HCT116 (cell line): Measurements from ENCODE around the gene IFNA14. TPM values are rescaled to one million over a fixed set of nuclear protein-coding genes. Genes with fewer than 3 reads are reported as not detected.

Experiments used
- ATAC-seq: fragments of 200-7000 bp; cut with Tn5 transposase; 2 replicates; pipeline ENCODE4 v1.9.1; 2020; ENCODE audit warnings: mild to moderate bottlenecking, moderate library complexity
- BruUV-seq: library from RNA; stranded (reverse); fragments of 400-500 nt; replicated peaks from 2 replicates; lab custom pipeline; 2021; lab: Mats Ljungman, UMichigan
- CTCF ChIA-PET: fragments of 300-600 bp; sonication (Branson Sonifier 250); formaldehyde crosslinking; loops from one replicate; lab custom pipeline; 2021; ENCODE audit warnings: antibody characterized with exemption; lab: Charles Lee
- POLR2A ChIA-PET: fragments of 300-600, 350-600 bp; sonication (Branson Sonifier 250); formaldehyde crosslinking; loops from one replicate; lab custom pipeline; 2021; ENCODE audit warnings: antibody characterized with exemption; lab: Charles Lee
- RAD21 ChIA-PET, 2 experiments: fragments of 300-600 bp; sonication (Branson Sonifier 250); formaldehyde crosslinking; loops; one replicate each; lab custom pipeline; 2023; ENCODE audit warnings: low total read pairs in 2 of 2; ENCODE audit not compliant: uncharacterized antibody in 2 of 2, unreplicated experiment in 2 of 2, low non-redundant PET in 1 of 2; lab: Charles Lee
- DNase-seq: peaks from one replicate; pipeline ENCODE4 v3.0.0-alpha.2; 2010; ENCODE audit warnings: low read depth, low spot score
- H2AFZ ChIP-seq: fragments of 200-600 bp; shearing (Covaris generic), sonication (generic); 2 replicates; pipeline ENCODE4 v1.6.1; 2017; ENCODE audit warnings: low read depth, mixed run types, mixed read lengths, antibody characterized with exemption, low read length; ENCODE audit not compliant: poor library complexity, severe bottlenecking
- H3K27ac ChIP-seq: 2 replicates; pipeline ENCODE4 v1.5.1; 2012; ENCODE audit warnings: low read depth, low read length
- H3K27me3 ChIP-seq: fragments of 200-600 bp; sonication (generic); 2 replicates; pipeline ENCODE4 v1.6.1; 2016; ENCODE audit warnings: mixed run types, low read length, mixed read lengths; ENCODE audit not compliant: insufficient read depth
- H3K36me3 ChIP-seq, 2 experiments: fragments of 200-500 bp in 1 of 2; fragments of 200-600 bp in 1 of 2; sonication (Bioruptor generic) in 1 of 2; sonication (generic) in 1 of 2; 2 replicates each; pipeline versions ENCODE4 v1.5.1 to v1.6.1; 2014 to 2016; ENCODE audit warnings: low read length in 2 of 2, inconsistent platforms in 1 of 2, mixed read lengths in 1 of 2, mixed run types in 1 of 2; ENCODE audit not compliant: insufficient read depth in 2 of 2, control insufficient read depth in 1 of 2
- H3K4me1 ChIP-seq, 2 experiments: fragments of 200-600 bp in 1 of 2; sonication (generic) in 1 of 2; 2 replicates each; pipeline versions ENCODE4 v1.5.1 to v1.6.1; 2012 to 2017; ENCODE audit warnings: low read length in 2 of 2, inconsistent platforms in 1 of 2, mild to moderate bottlenecking in 1 of 2, mixed read lengths in 1 of 2, mixed run types in 1 of 2, moderate library complexity in 1 of 2; ENCODE audit not compliant: insufficient read depth in 2 of 2, control insufficient read depth in 1 of 2
- H3K4me2 ChIP-seq: fragments of 200-600 bp; sonication (generic); 2 replicates; pipeline ENCODE4 v1.6.1; 2017; ENCODE audit warnings: mixed run types, low read length, mixed read lengths
- H3K4me3 ChIP-seq, 2 experiments: fragments of 200-600 bp in 1 of 2; sonication (generic) in 1 of 2; replicated peaks in 1 of 2; 2 replicates each; pipeline ENCODE4 v1.5.1; 2011 to 2016; ENCODE audit warnings: low read length in 2 of 2, control low read depth in 1 of 2, low read depth in 1 of 2, mild to moderate bottlenecking in 1 of 2, mixed read lengths in 1 of 2, mixed run types in 1 of 2
- H3K79me2 ChIP-seq: fragments of 200-600 bp; sonication (generic); 2 replicates; pipeline ENCODE4 v1.6.1; 2017; ENCODE audit warnings: mild to moderate bottlenecking, mixed run types, low read length, moderate library complexity, mixed read lengths; ENCODE audit not compliant: insufficient read depth
- H3K9ac ChIP-seq: fragments of 200-600 bp; sonication (generic); 2 replicates; pipeline ENCODE4 v1.6.1; 2016; ENCODE audit warnings: low read length, mixed read lengths
- H3K9me2 ChIP-seq: fragments of 200-600 bp; sonication (generic), shearing (Covaris generic); 2 replicates; pipeline ENCODE4 v1.6.1; 2017; ENCODE audit warnings: mixed run types, mild to moderate bottlenecking, moderate library complexity; ENCODE audit not compliant: insufficient read depth
- H3K9me3 ChIP-seq, 2 experiments: fragments of 200-500 bp in 1 of 2; fragments of 200-600 bp in 1 of 2; sonication (Bioruptor generic) in 1 of 2; sonication (generic) in 1 of 2; 2 replicates each; pipeline ENCODE4 v1.6.1; 2014 to 2017; ENCODE audit warnings: low read length in 2 of 2, mixed read lengths in 2 of 2, inconsistent platforms in 1 of 2, low read depth in 1 of 2, mild to moderate bottlenecking in 1 of 2, mixed run types in 1 of 2, moderate library complexity in 1 of 2; ENCODE audit not compliant: control insufficient read depth in 1 of 2, insufficient read depth in 1 of 2
- H4K20me1 ChIP-seq: fragments of 200-600 bp; sonication (generic), shearing (Covaris generic); 2 replicates; pipeline ENCODE4 v1.6.1; 2017; ENCODE audit warnings: mixed run types, mild to moderate bottlenecking, moderate library complexity; ENCODE audit not compliant: insufficient read depth
- RAD21 ChIP-seq: IDR thresholded peaks from 2 replicates; pipeline ENCODE4 v1.6.1; 2012; ENCODE audit warnings: low read depth, mild to moderate bottlenecking
- SIN3A ChIP-seq: IDR thresholded peaks from 2 replicates; pipeline ENCODE4 v1.6.1; 2012; ENCODE audit warnings: low read depth
- ZFX ChIP-seq: fragments of 450-650 bp; IDR thresholded peaks from 2 replicates; pipeline ENCODE4 v1.6.1; 2017
- intact Hi-C: fragments of 100-400 bp; cut with micrococcal nuclease; formaldehyde crosslinking; loops from 2 replicates; pipeline ENCODE4 v1.10.0; 2022
- total RNA-seq: library from RNA; stranded (reverse); gene quantifications from one replicate; pipeline ENCODE4 v1.2.1, GENCODE V29; 2021; ENCODE audit not compliant: unreplicated experiment
- TF ChIP-seq, protein P1 (sequence below): IDR thresholded peaks from 2 replicates; pipeline ENCODE4 v1.6.1; 2012; ENCODE audit warnings: low read depth
- TF ChIP-seq, protein P2 (sequence below): IDR thresholded peaks from 2 replicates; pipeline ENCODE4 v1.6.1; 2012
- TF ChIP-seq, protein P3 (sequence below): IDR thresholded peaks from 2 replicates; pipeline ENCODE4 v1.6.1; 2011; ENCODE audit warnings: mild to moderate bottlenecking, low read length, moderate library complexity; ENCODE audit not compliant: insufficient replicate concordance; ENCODE audit errors: extremely low read depth
- TF ChIP-seq, protein P4 (sequence below), 3 experiments: fragments of 200-600 bp in 1 of 3; sonication (generic) in 1 of 3; IDR thresholded peaks in 2 of 3; conservative IDR thresholded peaks in 1 of 3; 2 replicates each; pipeline ENCODE4 v1.5.1; 2012 to 2017; ENCODE audit warnings: low read depth in 2 of 3, low read length in 2 of 3, antibody characterized with exemption in 1 of 3, borderline replicate concordance in 1 of 3, control low read depth in 1 of 3, mild to moderate bottlenecking in 1 of 3, mixed read lengths in 1 of 3, mixed run types in 1 of 3, moderate library complexity in 1 of 3; ENCODE audit not compliant: insufficient read depth in 1 of 3

Gene IFNA14
- total RNA-seq, 1 experiment from 2014 or later: not detected

DNA sequence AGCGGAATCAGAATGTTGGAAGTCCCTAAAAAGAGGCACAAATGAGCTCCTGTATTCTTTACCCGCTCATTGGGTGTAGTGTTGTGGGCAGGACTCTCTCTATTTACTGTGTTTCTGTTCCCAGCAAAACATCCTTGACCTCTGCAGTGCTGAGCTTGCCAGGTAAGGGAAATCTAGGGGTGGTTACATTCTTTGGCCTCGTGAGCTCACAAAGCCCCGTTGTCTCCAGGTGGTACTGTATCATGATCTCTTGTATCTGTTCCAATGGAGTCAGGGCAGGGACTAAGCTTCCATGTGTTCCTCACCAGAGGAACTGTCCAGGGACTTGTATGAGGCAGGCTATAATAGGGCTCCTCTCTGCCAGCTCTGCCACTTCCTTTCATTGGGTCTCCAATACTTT lies 11.8 kb upstream of the IFNA14 start (continued):
- TF ChIP-seq, protein P1, sequence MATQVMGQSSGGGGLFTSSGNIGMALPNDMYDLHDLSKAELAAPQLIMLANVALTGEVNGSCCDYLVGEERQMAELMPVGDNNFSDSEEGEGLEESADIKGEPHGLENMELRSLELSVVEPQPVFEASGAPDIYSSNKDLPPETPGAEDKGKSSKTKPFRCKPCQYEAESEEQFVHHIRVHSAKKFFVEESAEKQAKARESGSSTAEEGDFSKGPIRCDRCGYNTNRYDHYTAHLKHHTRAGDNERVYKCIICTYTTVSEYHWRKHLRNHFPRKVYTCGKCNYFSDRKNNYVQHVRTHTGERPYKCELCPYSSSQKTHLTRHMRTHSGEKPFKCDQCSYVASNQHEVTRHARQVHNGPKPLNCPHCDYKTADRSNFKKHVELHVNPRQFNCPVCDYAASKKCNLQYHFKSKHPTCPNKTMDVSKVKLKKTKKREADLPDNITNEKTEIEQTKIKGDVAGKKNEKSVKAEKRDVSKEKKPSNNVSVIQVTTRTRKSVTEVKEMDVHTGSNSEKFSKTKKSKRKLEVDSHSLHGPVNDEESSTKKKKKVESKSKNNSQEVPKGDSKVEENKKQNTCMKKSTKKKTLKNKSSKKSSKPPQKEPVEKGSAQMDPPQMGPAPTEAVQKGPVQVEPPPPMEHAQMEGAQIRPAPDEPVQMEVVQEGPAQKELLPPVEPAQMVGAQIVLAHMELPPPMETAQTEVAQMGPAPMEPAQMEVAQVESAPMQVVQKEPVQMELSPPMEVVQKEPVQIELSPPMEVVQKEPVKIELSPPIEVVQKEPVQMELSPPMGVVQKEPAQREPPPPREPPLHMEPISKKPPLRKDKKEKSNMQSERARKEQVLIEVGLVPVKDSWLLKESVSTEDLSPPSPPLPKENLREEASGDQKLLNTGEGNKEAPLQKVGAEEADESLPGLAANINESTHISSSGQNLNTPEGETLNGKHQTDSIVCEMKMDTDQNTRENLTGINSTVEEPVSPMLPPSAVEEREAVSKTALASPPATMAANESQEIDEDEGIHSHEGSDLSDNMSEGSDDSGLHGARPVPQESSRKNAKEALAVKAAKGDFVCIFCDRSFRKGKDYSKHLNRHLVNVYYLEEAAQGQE: no peak
- TF ChIP-seq SIN3A: no peak
- TF ChIP-seq, all 23 proteins: peak for 0

DNA sequence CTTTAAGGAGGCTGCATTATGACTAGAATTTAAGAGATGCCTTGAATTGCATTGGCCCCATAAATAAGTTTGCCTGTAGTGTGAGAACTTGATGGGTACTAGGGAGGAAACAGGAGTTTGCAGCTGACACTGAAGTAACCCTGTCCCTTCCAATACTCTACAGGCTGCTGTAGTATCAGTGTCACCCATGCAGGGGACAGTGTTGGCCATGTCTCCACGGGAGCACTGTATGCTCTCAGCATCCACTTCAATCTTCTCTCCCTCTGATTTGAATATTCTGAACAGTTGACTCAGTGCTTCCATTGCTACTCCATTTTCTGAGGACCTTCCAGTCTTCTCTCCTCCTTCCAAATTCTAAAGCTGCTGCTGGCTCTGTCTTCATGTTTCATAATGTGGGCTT lies 11.4 kb upstream of the IFNA14 start:
- ATAC-seq (peak; percentile 46; the same call in 1 of the 2 replicates), DNase-seq (no peak)
- intact Hi-C loops: loop anchor here (5.0 kb wide), 1 partner anchor 256 kb away; no protein-coding TSS in a partner anchor
- Histone ChIP-seq H2AFZ (no peak overlapping the region), H3K9me3 (no peaks in the 10 kb centered on the region), H4K20me1 (no peaks in the 10 kb centered on the region), H3K79me2 (no peaks in the 10 kb centered on the region), H3K9me2 (no peaks in the 10 kb centered on the region), H3K27me3 (no peaks in the 10 kb centered on the region), H3K36me3 (no peaks in the 10 kb centered on the region), H3K4me1 (peaks cover 0 to 4% of the 10 kb centered on the region in 2 experiments; a peak in 1 of 4 replicates), H3K9ac (no peak overlapping the region), H3K4me3 (no peak overlapping the region), H3K27ac (no peak overlapping the region), H3K4me2 (no peak overlapping the region)
- ChIA-PET RAD21 (interaction anchor here in 1 of 2 experiments (1.2 kb wide), 1 partner anchor 204 kb away, joined by 4 read pairs; no protein-coding TSS in a partner anchor), CTCF (interaction anchor here (1.1 to 2.9 kb wide), 5 partner anchors 67 to 202 kb away, joined by 3 to 21 read pairs (median 16); no protein-coding TSS in a partner anchor), POLR2A (no interaction called here)
- TF ChIP-seq RAD21 (0 out of 2 replicates have a peak, but pooled peaks have one; percentile 6), SIN3A (no peak), ZFX (no peak)
- TF ChIP-seq, protein P2, sequence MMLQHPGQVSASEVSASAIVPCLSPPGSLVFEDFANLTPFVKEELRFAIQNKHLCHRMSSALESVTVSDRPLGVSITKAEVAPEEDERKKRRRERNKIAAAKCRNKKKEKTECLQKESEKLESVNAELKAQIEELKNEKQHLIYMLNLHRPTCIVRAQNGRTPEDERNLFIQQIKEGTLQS: no peak
- TF ChIP-seq, protein P3, sequence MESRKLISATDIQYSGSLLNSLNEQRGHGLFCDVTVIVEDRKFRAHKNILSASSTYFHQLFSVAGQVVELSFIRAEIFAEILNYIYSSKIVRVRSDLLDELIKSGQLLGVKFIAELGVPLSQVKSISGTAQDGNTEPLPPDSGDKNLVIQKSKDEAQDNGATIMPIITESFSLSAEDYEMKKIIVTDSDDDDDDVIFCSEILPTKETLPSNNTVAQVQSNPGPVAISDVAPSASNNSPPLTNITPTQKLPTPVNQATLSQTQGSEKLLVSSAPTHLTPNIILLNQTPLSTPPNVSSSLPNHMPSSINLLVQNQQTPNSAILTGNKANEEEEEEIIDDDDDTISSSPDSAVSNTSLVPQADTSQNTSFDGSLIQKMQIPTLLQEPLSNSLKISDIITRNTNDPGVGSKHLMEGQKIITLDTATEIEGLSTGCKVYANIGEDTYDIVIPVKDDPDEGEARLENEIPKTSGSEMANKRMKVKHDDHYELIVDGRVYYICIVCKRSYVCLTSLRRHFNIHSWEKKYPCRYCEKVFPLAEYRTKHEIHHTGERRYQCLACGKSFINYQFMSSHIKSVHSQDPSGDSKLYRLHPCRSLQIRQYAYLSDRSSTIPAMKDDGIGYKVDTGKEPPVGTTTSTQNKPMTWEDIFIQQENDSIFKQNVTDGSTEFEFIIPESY: no peak
- TF ChIP-seq, protein P4, sequence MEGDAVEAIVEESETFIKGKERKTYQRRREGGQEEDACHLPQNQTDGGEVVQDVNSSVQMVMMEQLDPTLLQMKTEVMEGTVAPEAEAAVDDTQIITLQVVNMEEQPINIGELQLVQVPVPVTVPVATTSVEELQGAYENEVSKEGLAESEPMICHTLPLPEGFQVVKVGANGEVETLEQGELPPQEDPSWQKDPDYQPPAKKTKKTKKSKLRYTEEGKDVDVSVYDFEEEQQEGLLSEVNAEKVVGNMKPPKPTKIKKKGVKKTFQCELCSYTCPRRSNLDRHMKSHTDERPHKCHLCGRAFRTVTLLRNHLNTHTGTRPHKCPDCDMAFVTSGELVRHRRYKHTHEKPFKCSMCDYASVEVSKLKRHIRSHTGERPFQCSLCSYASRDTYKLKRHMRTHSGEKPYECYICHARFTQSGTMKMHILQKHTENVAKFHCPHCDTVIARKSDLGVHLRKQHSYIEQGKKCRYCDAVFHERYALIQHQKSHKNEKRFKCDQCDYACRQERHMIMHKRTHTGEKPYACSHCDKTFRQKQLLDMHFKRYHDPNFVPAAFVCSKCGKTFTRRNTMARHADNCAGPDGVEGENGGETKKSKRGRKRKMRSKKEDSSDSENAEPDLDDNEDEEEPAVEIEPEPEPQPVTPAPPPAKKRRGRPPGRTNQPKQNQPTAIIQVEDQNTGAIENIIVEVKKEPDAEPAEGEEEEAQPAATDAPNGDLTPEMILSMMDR (IDR thresholded peaks at IDR 0.05 in 2 of 3, conservative IDR thresholded peaks at IDR 0.05 in 1 of 3; ENCODE audit: borderline replicate concordance in 1 of 3, insufficient read depth in 1 of 3, low read depth in 2 of 3, low read length in 2 of 3): peak in 2 of 3 experiments; percentile 17 to 19; a peak in 1 of 6 replicates
- no TSS peak for BruUV-seq
